Omental fat pad (tissue), 4 donors: ENCODE data around the gene ATP1A1. TPM values are rescaled to one million over a fixed set of nuclear protein-coding genes. Genes with fewer than 3 reads are reported as not detected.
A peak's percentile ranks its signal among the peaks of the same experiment; 100 is the strongest.

Experiments used
- ATAC-seq: fragments of 150-250 bp; one replicate; pipeline ENCODE4 v1.9.1; 2016; ENCODE audit warnings: mild to moderate bottlenecking, moderate library complexity; ENCODE audit not compliant: low FRiP score
- DNase-seq: peaks from one replicate; pipeline ENCODE4 v3.0.0-alpha.2; 2019; ENCODE audit warnings: low spot score
- total RNA-seq, 4 donors: library from RNA; depleted of rRNA; stranded (reverse); fragments of >200 nt; gene quantifications; one replicate each; pipeline ENCODE4 v1.1.0, GENCODE V29; 2016
- TF ChIP-seq, protein P1 (sequence below), 3 donors: fragments of 450-650 bp; IDR thresholded peaks; one replicate each; pipeline ENCODE4 v1.5.1; 2016 to 2017; ENCODE audit warnings: antibody characterized with exemption in 3 of 3, mild to moderate bottlenecking in 3 of 3, moderate library complexity in 2 of 3

ATP1A1 gene
- total RNA-seq, 4 donors from 2014 or later, result 188 to 490 (median 254) TPM

DNA sequence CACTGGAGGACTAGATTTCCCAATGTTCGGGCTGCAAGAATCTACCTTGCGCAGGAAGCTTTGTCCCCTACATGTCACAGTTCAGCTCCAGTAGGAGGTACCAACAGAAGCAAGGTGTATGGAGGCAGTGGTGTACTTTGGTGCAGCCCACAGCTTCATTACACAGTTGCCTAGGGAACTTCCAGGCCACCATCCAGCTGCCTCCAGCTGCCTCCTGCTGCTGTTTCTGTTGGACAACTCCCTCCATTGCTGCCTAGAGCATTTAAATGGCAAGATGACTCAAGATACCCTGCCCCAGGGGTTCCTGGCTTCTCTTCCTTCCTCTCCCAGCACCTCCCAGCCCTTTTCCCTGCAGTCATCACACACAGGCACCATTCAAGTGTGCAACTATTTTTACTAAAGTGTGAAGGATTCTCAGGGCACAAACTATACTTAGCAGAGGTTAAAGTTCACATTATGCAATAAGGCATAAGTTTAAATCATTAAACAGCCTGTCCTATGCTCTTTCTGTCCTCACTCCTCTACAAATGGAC is 39.0 kb upstream of the ATP1A1 start:
- ATAC-seq, result no peak
- TF ChIP-seq, protein P1, sequence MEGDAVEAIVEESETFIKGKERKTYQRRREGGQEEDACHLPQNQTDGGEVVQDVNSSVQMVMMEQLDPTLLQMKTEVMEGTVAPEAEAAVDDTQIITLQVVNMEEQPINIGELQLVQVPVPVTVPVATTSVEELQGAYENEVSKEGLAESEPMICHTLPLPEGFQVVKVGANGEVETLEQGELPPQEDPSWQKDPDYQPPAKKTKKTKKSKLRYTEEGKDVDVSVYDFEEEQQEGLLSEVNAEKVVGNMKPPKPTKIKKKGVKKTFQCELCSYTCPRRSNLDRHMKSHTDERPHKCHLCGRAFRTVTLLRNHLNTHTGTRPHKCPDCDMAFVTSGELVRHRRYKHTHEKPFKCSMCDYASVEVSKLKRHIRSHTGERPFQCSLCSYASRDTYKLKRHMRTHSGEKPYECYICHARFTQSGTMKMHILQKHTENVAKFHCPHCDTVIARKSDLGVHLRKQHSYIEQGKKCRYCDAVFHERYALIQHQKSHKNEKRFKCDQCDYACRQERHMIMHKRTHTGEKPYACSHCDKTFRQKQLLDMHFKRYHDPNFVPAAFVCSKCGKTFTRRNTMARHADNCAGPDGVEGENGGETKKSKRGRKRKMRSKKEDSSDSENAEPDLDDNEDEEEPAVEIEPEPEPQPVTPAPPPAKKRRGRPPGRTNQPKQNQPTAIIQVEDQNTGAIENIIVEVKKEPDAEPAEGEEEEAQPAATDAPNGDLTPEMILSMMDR (IDR thresholded peaks at IDR 0.05), result no peak
- no peak for DNase-seq

DNA sequence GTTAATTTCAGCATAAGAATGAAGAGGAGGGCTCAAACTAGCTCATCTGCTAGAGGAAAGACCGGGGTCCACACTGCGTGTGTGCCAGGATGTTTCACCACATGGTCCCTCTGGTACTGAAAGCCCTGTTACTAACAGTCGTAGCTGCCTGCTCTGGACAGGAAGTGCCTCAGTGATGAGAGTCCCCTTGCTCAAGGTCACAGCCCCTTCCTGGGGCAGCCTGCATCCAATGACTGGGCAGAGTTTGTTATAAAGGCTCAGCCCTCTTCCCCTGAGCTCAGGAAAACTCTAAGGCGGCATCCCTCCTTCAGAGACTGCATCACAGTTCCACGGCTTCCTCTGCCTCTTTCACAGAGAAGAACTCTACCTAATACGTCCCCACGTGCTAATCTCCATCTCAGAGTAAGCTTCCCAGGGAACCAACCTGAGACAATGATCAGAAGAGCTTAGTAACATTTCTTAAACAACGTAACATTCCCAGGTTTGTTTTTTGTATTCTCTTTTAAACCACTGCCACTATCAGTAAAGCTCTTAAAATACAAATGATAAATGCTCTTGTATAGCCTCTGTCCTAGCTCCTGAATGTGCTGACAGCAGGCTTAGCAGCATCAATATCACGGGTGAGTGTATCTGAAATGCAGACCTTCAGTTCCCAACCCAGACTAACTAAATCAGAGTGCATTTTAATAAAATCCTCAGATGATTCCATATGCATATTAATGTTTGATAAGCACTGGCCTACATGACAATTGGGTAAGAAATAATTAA is 38.0 kb upstream of the ATP1A1 start:
- TF ChIP-seq, protein P1 (IDR thresholded peaks at IDR 0.05), result no peak
- DNase-seq (no peak), ATAC-seq (no peak)

DNA sequence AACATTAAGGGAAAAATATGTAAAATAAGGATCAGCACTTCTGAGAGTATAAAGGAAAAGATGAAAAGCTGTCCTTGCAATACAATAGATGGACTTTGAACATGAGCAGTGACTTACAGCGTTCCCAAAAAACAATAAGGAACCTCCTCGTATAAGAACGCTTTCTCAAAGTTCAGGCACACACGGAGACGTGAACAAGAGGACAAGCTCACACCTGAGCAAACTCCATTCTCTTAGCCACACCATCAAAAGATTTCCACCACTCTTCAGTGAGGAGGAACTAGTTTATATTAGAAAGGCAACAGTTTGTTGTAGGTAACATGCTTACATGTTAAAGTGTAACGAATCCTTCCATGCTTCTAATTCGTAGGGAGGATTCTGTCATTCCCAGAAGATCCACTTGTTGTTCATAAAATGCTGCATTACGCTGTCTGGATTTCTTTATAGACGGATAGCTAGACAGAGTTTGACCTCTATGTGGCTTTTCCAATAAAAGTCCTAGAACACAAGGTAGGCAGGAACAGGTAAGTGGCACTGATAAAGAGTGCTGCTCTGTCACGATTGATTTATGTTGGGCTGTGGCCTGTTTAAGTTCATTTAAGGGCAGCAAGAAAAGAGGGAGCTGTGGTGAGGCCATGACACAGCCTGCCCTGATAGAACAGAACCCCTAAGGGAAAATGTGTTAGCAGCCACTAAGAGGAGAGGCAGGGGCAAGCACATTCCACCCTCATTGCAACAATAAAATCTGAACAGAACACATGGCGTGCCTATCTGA is 37.0 kb upstream of the ATP1A1 start:
- TF ChIP-seq, protein P1 (IDR thresholded peaks at IDR 0.05), result no peak
- DNase-seq (no peak), ATAC-seq (peak; percentile 24)

DNA sequence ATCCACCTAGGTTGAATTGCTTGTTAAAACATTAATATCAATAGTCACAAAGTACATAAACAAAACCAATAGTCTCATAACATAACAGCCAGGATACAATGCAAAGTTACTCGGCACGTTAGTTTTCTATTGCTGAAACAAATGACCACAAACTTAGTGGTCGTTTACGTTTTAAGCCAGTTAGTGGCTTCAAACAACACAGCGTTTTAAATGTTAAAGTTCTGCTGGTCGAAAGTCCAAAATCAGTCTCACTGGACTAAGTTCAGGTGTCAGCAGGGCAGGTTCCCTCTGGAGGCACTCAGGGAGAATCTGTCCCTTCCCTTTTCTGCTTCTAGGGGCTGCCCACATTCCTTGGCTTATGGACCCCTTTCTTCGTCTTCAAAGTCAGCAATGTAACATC is 35.6 kb upstream of the ATP1A1 start:
- ATAC-seq (no peak), DNase-seq (no peak)
- TF ChIP-seq, protein P1 (IDR thresholded peaks at IDR 0.05), result no peak

DNA sequence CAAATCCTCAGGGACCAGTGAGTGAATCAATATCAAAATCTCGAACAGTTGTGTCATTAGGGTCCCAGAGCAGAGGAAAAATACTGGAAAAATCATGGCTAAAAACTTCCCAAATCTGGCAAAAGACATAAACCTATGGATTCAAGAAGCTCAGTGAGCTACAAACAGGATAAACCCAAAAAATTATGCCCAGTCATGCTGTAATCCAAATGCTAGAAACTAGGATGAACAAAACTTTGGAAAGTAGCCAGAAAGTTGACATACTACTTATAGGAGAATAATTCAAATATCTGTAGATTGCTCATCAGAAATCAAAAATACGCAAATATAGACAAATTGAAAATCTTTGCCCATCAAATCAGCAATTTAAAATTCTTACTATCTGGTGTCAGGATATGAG is 34.6 kb upstream of the ATP1A1 start:
- DNase-seq (no peak), ATAC-seq (no peak)
- TF ChIP-seq, protein P1 (IDR thresholded peaks at IDR 0.05), result no peak

DNA sequence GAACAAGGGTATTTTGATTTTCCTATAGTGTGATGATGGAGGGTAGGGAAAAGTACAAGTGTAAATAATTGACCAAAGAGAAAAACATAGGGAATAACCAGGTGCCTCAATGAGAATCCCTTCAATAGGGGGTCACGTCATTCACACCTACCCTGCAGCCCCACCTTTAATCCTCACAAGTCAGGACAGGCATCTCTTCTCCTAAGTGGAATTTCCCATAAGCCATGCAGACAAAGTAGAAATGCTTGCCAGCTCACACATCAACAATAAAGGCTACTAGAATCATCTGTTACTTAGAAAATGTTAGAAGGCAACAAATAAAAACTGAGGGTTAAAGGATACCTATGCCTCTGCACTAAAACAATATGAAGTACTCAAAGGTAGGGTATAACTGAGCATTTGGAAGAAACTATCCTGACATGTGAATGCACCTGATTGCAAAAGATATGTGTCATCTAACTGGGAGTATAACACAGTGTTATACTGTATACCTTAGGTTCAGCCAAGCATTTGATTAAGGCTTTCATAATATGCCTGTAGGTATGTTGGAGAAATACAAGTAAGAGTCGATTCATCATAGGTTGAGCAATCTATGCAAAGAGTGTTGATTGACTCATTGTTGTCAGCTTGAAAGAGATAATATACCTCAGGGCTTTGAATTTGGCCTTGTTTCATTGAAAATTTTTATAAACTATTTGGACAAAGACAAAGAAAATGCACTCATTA is 32.4 kb upstream of the ATP1A1 start:
- TF ChIP-seq, protein P1 (IDR thresholded peaks at IDR 0.05), result no peak
- ATAC-seq (peak; percentile 65), DNase-seq (no peak)
